Caco-2 (cell line): Measurements from ENCODE around the gene BCL2L12. TPM values are rescaled to one million over a fixed set of nuclear protein-coding genes. Genes with fewer than 3 reads are reported as not detected.

ENCODE experiments used
- Bru-seq: library from RNA; stranded (reverse); fragments of 400-500 nt; gene quantifications from one replicate; lab custom pipeline; 2021; lab: Mats Ljungman, UMichigan
- BruChase-seq, 2 experiments: library from RNA; stranded (reverse); fragments of 400-500 nt; gene quantifications; one replicate each; lab custom pipeline; 2021; lab: Mats Ljungman, UMichigan
- BruUV-seq: library from RNA; stranded (reverse); fragments of 400-500 nt; replicated peaks from 2 replicates; lab custom pipeline; 2021; lab: Mats Ljungman, UMichigan
- CTCF ChIA-PET: fragments of 300-600 bp; sonication (Branson Sonifier 250); formaldehyde crosslinking; loops from one replicate; lab custom pipeline; 2022; ENCODE audit warnings: antibody characterized with exemption; lab: Charles Lee
- POLR2A ChIA-PET: fragments of 300-600 bp; sonication (Branson Sonifier 250); formaldehyde crosslinking; loops from one replicate; lab custom pipeline; 2022; ENCODE audit warnings: antibody characterized with exemption; lab: Charles Lee
- DNase-seq, 2 experiments: peaks; one replicate each; pipeline versions ENCODE4 v3.0.0 to v3.0.0-alpha.2; 2020 to 2022
- H3K27me3 ChIP-seq: replicated peaks from 2 replicates; pipeline ENCODE4 v1.6.0; 2011; ENCODE audit warnings: low read length; ENCODE audit not compliant: control insufficient read depth, insufficient read depth
- H3K36me3 ChIP-seq: 2 replicates; pipeline ENCODE4 v1.5.1; 2011; ENCODE audit warnings: low read length; ENCODE audit not compliant: control insufficient read depth, insufficient read depth
- H3K4me1 ChIP-seq: fragments of 250-450 bp; sonication (Bioruptor Pico); 2 replicates; pipeline ENCODE4 v1.5.1; 2020; ENCODE audit warnings: mild to moderate bottlenecking
- H3K4me3 ChIP-seq: 2 replicates; pipeline ENCODE4 v1.5.1; 2011; ENCODE audit warnings: low read depth, mild to moderate bottlenecking, control low read depth, low read length
- H3K9me3 ChIP-seq: fragments of 250-450 bp; sonication (Bioruptor Pico); 2 replicates; pipeline ENCODE4 v1.5.1; 2020; ENCODE audit warnings: mild to moderate bottlenecking, moderate library complexity
- H3K27ac Mint-ChIP-seq: one replicate; pipeline ENCODE4 v1.8.0; 2022; ENCODE audit warnings: mixed read lengths; ENCODE audit not compliant: unreplicated experiment
- H3K27me3 Mint-ChIP-seq: one replicate; pipeline ENCODE4 v1.8.0; 2022; ENCODE audit warnings: mixed read lengths; ENCODE audit not compliant: insufficient read depth, unreplicated experiment
- H3K36me3 Mint-ChIP-seq: one replicate; pipeline ENCODE4 v1.8.0; 2022; ENCODE audit warnings: mild to moderate bottlenecking, mixed read lengths; ENCODE audit not compliant: insufficient read depth, unreplicated experiment
- H3K4me1 Mint-ChIP-seq: one replicate; pipeline ENCODE4 v1.8.0; 2022; ENCODE audit warnings: low read depth, mixed read lengths; ENCODE audit not compliant: unreplicated experiment
- H3K4me3 Mint-ChIP-seq: one replicate; pipeline ENCODE4 v1.8.0; 2022; ENCODE audit warnings: mild to moderate bottlenecking, moderate library complexity, mixed read lengths; ENCODE audit not compliant: unreplicated experiment
- H3K9me3 Mint-ChIP-seq: one replicate; pipeline ENCODE4 v1.8.0; 2022; ENCODE audit warnings: mixed read lengths; ENCODE audit not compliant: unreplicated experiment
- CTCF ChIP-seq, 2 experiments: fragments of 200-600 bp in 1 of 2; IDR thresholded peaks; 1 replicate in 1 of 2; 2 replicates in 1 of 2; pipeline versions ENCODE4 v1.5.1 to v1.8.0; 2011 to 2022; ENCODE audit warnings: antibody characterized with exemption in 1 of 2, control low read depth in 1 of 2, inconsistent platforms in 1 of 2, low read depth in 1 of 2, low read length in 1 of 2, mild to moderate bottlenecking in 1 of 2, moderate library complexity in 1 of 2; ENCODE audit not compliant: insufficient read depth in 1 of 2, severe bottlenecking in 1 of 2, unreplicated experiment in 1 of 2
- intact Hi-C: fragments of 100-400 bp; cut with micrococcal nuclease; formaldehyde crosslinking; loops from one replicate; pipeline ENCODE4 v1.10.0; 2022; ENCODE audit not compliant: unreplicated experiment
- long read RNA-seq: library from polyadenylated mRNA; stranded (forward); transcript quantifications from one replicate; pipeline ENCODE4 v2.0.0, GENCODE V29; 2022
- total RNA-seq: library from RNA; stranded (reverse); gene quantifications from 2 replicates; pipeline ENCODE4 v1.2.3, GENCODE V29; 2022

BCL2L12 gene
- total RNA-seq: 103 and 111 TPM in 2 replicates
- Bru-seq, nascent RNA: percentile 70 among the genes with signal in this experiment
- percentile 82 among the genes with signal in this experiment for BruChase-seq, experiment 1, labeled RNA remaining after a 2-hour chase
- BruChase-seq, experiment 2, labeled RNA remaining after a 6-hour chase: percentile 90 among the genes with signal in this experiment
- long read RNA-seq, transcript BCL2L12-207 (6 exons, 893 nt): minor isoform, 8 of 141 reads
- long read RNA-seq, transcript BCL2L12-212 (7 exons, 1,854 nt): major isoform, 108 of 141 reads
- long read RNA-seq, partial matches to known transcripts: 14 of 141 reads
- long read RNA-seq, other reads (novel, unspliced or antisense): 6 of 141 reads

GRCh38 chr19:49665351-49666119 is at the start of gene BCL2L12, which contains the start of gene IRF3:
TSS of gene BCL2L12 (plus strand) at chr19:49665933. CDS start at chr19:49666693, 760 bp downstream.
TSS of gene IRF3 (minus strand) at chr19:49665857. CDS start at chr19:49664838, 1,019 bp downstream.
- H3K4me3 Mint-ChIP-seq: peak within 1 kb of the TSS; percentile 93
- ChIA-PET CTCF (interaction anchor here (0.5 to 2.0 kb wide), 3 partner anchors 25 to 171 kb away, joined by 4 to 11 read pairs (median 7); partner anchors contain the start of gene RRAS), POLR2A (interaction anchor here (0.6 to 2.6 kb wide), 5 partner anchors 9 to 75 kb away, joined by 4 to 24 read pairs (median 15); partner anchors contain the start of genes PRMT1, RRAS and SCAF1)
- no peaks in the 10 kb centered on the region for H3K27me3 ChIP-seq
- no peak for TF ChIP-seq CTCF (IDR thresholded peaks at IDR 0.05; ENCODE audit: insufficient read depth in 1 of 2, low read depth in 1 of 2, low read length in 1 of 2, severe bottlenecking in 1 of 2, unreplicated experiment in 1 of 2)
- intact Hi-C loops: loop anchor here (1.0 kb wide), 2 partner anchors 11 to 25 kb away; partner anchors contain the start of gene RRAS
- BruUV-seq: TSS peak; percentile 55
- H3K4me3 ChIP-seq: peak within 1 kb of the TSS; percentile 86
- peaks cover 13% of the 10 kb centered on the region; the same call in 1 of the 2 replicates for H3K4me1 ChIP-seq
- H3K27ac Mint-ChIP-seq: peak within 1 kb of the TSS; percentile 89
- H3K9me3 Mint-ChIP-seq: no peaks in the 10 kb centered on the region
- DNase-seq: peak; percentile 97 to 98
- peaks cover 4% of the 10 kb centered on the region for H3K36me3 ChIP-seq
- no peaks in the 10 kb centered on the region; the same call in 1 of the 2 replicates for H3K9me3 ChIP-seq
- no peaks in the 10 kb centered on the region for H3K27me3 Mint-ChIP-seq
- H3K36me3 Mint-ChIP-seq: peaks cover 80% of the 10 kb centered on the region
- peaks cover 18% of the 10 kb centered on the region for H3K4me1 Mint-ChIP-seq

DNA sequence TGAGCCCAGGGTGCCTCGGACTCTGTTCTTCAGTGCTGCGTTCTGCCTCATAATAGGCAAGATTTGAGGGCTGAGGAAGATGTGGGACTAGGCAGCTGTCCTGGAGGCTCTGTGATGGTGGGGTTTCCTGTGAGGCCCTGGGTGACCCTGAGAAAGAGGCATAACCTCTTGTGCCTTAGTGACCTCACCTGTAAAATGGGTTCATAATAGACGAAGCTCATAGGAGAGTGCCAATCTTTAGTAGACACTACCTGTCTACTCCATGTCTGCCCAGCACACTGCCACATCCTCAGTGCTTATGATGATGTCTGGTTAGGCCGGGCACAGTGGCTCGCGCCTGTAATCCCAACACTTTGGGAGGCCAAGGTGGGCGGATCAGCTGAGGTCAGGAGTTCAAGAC is 49.2 kb upstream of the BCL2L12 start:
- H3K27ac Mint-ChIP-seq: no peak overlapping the region
- CTCF ChIA-PET: no interaction called here

More for the DNA sequence above, 49.2 kb upstream of the BCL2L12 start:
- DNase-seq: no peak
- no peaks in the 10 kb centered on the region for H3K9me3 ChIP-seq
- peaks cover 8% of the 10 kb centered on the region for H3K36me3 ChIP-seq
- no peaks in the 10 kb centered on the region for H3K9me3 Mint-ChIP-seq
- no peaks in the 10 kb centered on the region for H3K4me1 Mint-ChIP-seq
- no peak overlapping the region for H3K4me3 Mint-ChIP-seq
- intact Hi-C loops: no loop called here
- POLR2A ChIA-PET: no interaction called here
- H3K27me3 Mint-ChIP-seq: no peaks in the 10 kb centered on the region
- no peak overlapping the region for H3K4me3 ChIP-seq
- TF ChIP-seq CTCF (IDR thresholded peaks at IDR 0.05; ENCODE audit: insufficient read depth in 1 of 2, low read depth in 1 of 2, low read length in 1 of 2, severe bottlenecking in 1 of 2, unreplicated experiment in 1 of 2): no peak
- H3K36me3 Mint-ChIP-seq: peaks cover 77% of the 10 kb centered on the region
- H3K4me1 ChIP-seq: no peaks in the 10 kb centered on the region
- no peaks in the 10 kb centered on the region for H3K27me3 ChIP-seq
- BruUV-seq: no TSS peak
